Measurements from ENCODE around the gene EMC10.

Gene EMC10

DNA sequence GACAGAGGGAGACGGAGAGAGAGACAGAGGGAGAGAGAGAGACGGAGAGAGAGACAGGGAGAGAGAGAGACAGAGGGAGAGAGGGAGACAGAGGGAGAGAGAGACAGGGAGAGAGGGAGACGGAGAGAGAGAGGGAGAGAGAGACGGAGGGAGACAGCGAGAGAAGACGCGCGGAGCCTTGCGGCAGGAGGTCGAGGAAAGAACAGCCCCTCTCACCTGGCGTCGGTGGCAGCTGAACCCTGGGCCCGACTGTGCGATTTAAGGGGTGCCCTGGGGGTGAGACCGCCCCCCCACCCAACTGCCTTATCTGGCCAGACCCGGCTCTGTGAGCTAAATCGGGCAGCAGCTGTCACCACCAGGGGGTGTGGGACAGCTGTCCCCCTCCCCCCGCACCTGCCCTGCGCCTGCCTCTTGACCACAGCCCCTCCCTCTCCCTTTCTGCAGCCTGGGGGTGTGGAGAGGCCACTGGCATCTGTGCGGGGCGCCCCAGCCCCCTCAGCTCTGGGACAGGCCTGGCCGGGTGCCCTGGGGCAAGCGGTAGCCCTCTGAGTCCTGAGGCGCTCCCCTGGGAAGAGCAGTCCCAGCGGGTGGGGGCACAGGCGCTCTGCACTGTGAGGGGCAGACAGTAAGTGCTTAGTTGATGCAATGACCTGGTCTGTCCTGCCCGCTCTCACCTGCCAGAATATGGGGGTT, 23.9 kb downstream of the EMC10 start:
- DNase-seq = no peak

DNA sequence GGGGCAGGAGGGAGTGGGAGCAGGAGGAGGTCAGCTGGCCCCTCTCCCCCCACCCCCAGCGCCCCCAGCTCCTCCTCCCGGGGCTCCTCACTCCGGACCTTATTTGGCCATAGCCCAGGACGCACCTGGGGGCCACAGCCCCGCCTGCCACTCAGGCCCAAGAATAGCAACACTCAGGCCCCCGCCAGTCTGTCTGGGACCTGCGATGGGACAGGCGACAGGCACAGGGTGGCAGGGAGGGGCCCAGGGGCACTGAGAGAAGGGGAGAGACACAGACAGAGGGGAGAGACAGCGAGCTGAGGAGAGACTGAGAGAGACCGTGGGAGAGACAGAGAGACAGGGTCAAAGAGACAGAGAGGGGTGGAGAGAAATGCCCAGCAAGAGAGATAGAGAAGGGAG, 24.4 kb downstream of the EMC10 start:
- DNase-seq = no peak

DNA sequence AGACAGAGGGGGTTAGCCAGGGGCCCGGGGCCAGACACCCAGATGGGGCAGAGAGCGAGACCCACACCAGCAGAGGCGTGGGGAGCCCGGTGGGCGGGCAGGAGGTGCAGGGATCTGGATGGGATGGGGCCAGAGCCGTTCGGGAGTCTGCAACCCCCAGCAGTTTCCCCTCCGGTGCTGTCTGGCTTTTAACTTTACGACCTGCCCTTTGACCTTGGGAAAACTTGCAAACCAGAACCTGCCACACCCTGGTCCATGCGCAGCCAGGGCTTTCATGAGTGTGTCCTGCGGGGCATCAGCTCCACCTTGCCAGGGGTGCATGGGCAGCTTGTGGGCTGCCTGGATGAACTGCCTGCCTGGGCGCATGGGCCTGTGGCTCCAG, 24.9 kb downstream of the EMC10 start:
- no peak for DNase-seq

DNA sequence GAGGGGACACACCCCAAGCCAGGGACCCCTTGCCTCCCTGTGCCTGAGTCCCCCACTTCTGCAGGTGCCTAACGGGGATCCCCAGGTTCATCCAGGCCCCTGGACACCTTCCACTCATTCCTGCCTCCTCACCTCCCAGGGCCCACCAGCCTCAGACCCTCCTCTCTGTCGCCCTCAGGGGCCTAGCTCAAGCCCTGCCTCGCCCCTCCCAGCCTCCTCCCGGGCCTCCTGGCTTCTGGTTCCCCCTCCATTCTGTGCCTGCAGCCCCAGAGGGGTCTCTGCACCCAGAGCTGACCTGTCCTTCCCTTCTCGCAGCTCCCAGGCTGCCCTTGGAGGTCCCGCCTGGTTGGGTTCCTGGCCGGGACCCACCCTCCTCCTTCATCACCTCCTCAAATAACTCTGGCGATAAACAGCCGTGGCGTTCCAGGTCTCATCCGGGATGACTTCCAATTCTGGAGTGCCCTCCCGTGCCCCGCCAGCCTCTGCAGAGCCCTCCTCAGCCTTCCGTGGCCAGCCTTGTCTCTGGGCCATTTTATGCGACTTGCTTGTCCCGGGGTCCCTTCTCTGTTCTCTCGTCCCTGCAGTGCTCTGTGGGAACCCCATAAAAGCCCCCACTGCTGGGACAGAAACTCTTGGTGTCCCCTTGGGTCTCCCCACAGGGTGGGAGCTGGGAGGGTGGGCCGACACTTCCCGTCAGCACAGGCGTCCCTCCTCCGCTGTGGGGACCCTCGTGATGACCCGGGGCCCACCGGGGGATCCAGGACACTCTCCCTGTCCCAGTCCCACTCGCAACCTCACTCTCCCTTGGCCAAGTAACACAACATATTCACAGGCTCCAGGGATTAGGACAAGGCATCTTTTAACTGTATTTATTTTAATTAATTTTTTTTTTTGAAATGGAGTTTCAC, 25.5 kb downstream of the EMC10 start:
- no peak for DNase-seq

DNA sequence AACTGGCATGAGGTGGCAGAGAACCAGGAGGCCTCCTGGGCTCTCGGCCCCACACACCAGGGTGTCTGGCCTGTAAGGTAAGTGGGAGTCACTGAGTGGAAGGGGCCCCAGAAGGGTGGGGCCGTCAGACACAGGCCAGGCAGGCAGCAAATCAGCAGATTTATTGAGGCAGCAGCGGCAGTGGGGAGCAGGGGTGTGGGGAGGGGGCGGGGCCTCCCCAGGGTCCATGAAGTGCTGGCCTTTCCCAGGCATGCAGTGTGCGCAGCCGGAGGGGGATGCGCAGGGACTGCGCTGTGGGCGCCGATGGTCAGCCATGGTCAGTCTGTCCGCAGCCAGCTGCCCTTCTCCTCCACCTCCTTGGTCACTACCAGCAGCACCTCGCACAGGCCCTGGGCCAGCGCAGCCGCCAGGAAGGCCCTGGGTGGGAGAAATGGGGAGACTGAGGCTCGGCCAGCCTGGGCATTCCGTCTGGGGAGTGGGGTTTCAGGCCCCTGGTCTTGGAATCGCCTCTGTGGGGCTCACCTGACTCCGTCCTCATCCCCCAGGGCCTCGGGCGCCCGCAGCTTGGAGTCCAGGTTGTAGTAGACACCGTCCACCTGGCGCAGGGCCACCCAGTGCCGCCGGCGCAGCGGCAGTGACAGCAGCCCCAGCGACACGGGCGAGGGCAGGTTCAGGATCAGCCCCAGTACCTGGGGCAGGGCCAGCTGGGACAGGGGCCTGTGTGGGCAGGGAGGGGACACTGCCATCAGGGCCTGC, 29.7 kb downstream of the EMC10 start:
- DNase-seq = no peak

DNA sequence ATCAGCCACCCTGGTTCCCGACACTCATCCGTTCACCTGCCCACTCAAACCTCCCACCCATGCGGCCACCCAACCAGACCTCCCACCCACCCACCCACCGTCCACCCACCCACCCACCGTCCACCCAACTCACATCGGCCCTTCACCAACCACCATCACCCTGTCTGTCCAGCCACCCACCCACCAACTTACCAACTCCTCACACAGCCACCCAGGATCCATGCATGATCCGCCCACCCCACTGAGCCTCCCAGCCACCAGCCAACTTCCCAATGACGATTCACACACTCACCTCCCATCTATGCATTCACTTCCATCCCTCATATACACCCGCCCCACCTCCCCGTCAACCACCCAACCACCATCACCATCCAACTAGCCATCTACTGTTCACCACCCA, 30.4 kb downstream of the EMC10 start:
- DNase-seq = no peak

DNA sequence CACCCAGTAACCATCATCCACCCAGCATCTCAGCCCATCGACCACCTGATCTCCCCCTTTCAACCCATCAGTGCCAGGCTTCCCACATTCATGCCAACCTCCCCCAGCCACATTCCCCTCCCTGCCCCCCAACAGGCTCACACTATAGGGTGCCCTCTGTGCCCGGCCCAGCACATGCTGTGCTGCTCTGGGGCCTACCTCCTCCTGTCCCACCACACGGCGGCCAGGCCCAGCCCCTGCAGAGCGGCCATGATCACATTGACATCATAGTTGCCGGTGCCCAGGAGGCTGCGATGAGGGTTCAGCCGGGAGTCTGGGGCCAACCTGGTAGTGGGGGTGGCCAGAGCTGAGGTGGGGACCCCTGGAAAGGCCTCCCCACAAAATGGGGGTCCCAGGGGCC, 31.1 kb downstream of the EMC10 start:
- DNase-seq = no peak

DNA sequence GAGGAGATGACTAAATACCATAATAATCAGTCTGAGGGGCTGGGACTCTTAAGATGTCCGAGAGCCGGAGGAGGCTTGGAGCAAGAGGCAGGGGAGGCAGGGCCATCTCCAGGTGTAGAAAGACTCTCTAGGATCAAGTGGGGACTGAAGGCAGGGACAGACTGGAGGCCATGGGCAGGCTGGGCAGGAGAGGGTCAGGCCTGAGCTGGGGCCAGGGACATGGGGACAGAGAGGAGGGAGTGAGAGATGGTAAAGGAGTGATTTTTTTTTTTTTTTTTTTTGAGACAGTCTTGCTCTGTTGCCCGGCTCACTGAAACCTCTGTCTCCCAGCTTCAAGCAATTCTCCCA, 32.5 kb downstream of the EMC10 start:
- DNase-seq = no peak

DNA sequence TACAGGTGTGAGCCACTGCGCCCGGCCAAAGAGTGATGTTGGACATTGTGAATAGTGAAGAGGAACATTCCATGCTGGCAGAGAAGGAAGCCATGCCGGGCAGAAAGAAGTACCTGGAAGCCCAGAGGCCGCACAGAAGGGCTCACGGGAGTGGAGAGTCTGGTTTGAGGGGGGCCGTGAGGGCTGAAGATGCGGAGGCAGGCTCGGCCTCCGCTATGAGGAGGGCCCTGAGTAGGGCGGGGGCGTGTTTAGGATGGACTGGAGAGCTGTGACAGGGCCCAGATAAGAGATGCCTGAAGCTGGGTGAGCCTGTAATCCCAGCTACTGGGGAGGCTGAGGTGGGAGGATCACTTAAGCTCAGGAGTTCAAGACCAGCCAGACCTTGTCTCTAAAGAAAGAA, 33.1 kb downstream of the EMC10 start:
- DNase-seq = no peak

DNA sequence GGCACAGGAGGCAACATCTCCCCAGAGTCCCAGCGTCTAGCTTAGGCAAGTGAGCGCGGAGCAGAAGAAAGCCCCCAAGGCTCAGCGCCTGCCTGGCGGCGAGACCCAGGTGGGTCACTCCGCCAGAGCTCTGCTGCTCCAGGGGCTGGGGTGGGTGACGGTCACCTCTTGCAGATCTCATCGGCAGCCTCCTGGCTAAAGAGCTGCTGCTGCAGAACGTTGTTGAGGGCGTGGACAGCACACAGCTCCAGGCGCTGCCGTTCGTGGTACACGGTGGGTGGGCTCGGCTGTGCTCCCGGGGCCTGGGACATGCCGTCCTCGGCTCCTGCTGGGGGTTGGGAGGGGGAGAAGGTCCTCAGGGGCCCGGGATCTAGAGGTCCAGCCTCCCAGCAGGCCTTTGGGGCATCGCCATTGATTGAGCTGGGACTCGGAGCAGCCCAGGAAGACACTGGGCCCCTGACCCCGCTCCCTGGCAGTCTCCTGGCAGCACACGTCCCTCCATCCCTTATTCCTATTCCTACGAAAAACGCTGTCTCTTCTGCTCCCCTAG, 33.9 kb downstream of the EMC10 start:
- no peak for DNase-seq

DNA sequence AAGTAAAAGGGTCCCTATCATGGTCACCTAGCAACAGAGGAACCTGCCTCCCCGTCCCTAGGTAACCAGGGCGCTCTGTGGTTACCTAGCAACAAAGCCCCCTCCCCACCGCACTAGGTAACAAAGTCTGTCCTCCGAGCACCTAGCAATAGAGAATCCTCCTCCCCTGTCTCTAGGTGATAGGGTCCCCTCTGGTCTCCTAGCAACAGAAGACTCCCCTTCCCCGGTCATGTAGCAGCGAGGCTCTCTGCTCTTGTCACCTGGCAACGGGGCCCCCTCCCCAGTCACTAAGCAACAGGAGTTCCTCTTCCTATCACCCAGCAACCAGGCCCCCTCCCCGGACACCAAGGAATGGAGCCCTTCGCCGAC, 34.4 kb downstream of the EMC10 start:
- DNase-seq = no peak

DNA sequence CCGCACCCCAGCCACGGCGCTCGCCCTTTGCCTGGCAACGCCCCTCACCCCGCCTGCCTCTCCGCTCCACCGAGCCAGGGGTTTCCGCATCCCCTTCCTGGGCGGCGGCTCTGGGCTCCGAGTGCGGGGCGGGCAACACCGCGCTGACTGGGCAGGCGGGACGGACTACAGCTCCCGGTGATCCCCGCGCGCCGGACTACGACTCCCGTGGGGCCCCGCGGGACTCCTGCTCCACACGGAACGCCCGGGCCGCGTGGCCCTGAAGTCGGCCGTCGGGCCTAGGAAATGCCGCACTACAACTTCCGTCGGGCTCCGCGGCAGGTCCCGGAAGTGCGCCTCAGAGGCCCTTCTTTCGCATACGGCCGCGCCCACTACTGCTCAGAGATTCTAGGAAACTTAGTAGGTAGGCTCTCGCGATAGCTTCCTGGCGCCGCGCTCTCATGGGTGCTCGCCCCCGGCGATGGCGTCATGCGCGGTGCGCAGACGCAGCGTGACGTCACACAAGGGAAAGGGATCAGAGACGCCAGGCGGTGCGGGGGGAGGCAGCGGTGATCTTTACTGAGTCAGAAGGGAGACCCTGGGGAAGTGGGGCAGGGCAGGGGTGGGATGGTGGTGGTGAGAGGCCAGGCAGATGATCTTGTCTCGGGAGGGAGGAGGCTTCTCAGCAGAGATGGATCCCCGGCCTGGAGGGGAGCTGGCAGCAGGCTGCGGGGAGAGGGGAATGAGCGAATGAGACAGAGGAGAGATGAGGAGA, 34.9 kb downstream of the EMC10 start, which contains the start of gene JOSD2:
TSS of gene JOSD2 (minus strand) at position 123 of the 754 bp plus-strand sequence. CDS start 760 bp downstream, outside the sequence.
- DNase-seq = peak; percentile 94 to 95

DNA sequence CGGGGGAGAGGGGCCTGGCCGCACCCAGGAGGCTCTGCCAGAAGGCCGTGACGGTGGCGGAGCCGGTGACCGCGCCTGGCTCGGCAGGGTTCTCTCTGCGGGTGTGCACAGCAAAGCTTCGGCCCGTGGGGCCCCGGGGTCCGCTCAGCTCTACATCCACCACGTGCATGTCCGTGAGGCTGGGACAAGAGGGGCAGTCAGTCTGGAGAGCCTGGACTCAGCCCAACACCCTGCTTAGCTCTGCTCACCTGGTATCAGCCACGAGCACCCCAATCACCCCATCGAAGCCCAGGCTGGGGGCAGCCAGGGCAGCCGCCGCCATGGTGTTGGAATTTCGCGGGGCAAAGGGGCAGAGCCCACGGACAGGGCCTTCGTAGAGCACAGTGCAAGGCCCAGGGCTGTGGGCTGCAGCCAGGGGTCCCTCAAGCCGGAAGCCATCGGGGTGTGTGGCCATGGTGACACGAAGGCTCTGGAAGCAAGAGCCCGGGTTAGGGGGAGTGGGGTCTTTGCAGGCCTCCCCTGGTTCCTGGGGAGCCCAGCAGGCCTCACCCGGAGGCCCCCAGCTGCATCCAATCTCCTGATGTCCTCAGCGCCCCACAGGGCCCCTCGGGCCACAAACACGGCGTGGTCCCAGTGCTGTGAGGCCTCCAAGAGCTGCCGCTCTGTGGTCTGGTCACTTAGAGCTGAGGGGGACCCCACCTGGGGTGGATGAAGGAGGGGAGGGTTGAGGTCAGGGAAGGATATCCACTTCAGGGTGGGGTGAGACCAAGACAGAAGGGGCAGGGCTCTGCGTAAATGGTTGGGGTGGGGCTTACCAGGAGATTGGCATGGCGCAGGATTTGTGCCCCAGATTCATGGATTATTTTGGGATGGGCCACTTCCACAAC, 36.0 kb downstream of the EMC10 start:
- no peak for DNase-seq

DNA sequence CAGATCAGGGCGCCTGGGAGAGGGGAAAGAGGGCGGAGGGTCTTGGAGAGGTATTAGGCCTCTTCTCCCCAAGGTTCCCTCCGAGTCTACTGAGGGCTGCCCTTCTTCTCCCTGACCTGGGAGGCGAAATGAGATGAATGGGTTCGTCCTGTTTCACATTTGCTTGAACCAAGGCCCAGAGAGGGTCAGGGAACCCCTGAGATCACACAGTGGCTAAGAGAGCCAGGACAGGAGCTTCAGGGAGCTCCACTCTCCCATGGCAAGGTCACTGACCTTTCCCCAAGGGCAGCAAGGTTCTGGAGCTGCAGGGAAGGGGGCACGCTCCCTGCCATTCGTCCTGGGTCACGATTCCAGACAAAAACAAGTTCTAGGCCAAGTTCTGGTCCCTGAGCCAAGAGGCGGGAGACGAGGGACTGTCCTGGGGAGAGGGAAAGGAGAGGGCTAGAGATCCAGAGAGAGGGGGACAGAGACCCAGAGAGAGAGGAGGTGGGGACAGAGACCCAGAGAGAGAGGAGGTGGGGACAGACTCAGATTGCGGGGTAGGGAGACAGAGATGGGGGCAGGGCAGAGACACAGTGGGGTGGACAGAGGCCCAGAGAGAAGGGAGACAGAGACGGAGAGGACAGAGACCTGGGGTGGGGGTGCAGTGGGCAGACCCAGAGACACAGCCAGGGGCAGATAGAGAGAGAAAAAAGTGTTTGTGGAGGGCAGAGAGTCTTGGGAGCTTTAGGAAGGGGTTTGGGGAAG, 36.9 kb downstream of the EMC10 start:
- no peak for DNase-seq

DNA sequence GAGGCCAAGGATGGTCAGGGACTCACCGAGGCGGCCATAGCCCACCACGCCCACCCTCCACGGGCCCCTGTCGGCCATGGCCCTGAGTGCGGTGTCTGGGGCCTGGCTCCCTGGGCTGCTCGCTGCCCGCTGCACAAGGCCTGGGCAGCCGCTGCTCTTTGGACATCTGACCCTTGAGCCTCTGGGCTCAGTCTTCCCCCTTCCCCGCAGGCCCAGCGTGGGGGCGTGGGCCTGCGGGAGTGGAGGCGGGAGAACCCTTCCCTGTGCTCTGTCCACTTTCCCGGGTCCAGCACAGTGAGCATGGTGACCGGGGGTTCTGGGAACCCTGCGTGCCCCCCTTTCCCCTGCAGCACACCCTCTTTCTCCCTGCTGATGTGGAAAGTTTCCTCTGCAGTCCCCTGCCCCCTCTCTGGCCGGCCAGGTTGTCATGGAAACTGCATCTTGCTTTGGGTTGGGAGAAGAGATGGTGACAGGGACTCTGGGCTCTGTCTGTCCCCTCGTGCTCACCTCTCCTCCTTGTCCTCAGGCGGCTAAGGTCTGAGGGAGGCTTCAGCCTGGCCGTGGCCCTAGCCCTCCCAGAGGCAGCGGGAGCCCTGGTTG, 37.5 kb downstream of the EMC10 start, which contains the start of gene ASPDH:
TSS of gene ASPDH (minus strand) at position 168 of the 600 bp plus-strand sequence. CDS start at position 78, 90 bp downstream.
- DNase-seq = no peak

DNA sequence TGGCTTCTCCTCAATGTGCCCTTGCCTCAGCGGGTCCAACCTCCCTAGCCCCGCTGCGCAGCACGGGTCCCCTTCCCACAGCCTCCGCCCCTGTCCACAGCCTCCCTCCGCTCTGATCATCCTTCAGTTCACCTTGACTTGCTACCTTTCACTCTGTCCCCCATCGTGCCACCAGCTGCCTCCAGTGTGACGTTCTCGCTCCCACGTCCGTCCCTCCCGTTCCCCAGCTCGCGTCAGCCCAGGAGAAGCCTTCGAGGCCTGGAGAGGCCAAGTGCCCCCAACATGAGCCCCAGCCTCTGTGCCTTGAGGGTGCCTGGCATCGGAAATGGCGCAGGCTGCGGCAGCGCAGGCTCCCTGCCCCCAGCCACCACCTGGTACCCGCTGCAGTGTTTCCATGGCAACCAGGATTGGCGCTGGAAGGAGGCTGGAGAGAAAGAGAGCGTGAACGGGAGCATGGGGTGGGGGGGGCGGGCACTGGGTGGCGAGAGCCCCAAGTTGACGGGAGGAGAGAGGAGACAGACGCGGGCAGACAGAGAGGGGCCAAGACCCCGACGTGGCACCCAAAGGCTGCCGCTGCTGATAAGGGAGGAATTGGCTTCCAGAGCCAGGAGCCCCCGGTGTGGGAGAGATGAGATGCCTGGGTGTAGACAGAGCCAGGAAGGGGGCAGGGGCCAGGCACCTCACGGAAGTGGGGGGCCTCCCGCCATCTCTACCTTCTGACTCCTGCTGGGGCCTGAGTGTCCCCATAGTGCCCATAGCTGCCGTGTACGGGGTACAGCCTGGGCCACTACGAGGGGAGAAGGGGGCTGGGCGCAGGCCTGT, 38.2 kb downstream of the EMC10 start:
- no peak for DNase-seq

DNA sequence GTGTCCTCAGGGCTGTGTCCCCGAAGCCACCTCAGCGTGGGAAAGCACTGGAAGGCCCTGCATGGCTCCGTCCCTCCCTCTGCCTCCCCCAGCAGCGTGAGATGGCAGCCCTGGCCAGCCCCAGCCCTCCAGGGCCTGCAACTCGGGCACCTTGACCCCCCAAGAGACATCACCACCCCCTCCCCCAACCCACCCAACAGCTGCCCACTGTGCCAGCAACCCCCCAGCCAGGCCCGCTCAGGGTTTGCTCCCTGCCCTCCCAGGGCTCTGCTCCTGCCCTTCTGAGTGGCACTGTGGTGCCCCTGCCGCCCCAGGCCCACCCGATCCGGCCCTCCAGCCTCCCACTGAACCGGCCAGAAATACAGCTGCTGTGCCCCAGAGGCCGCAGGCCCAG, 38.9 kb downstream of the EMC10 start:
- no peak for DNase-seq

DNA sequence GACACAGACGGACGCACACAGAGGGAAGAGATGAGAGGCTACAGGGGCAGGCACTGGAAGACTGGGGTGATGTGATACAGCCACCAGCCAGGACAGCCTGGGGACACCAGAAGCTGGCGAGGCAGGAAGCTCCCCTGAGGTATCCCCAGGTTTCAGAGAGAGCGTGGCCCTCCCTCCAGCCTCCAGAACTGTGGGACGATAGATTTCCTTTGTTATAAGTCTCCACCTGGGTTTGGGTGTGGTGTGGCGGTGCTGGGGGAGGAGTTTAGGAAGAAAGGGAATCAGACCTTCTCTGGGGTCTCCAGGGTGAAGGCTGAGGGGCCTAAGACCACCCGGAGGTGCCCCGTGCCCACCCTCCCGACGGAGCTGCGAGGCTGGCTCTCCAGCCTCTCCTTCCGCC, 40.1 kb downstream of the EMC10 start:
- no peak for DNase-seq

DNA sequence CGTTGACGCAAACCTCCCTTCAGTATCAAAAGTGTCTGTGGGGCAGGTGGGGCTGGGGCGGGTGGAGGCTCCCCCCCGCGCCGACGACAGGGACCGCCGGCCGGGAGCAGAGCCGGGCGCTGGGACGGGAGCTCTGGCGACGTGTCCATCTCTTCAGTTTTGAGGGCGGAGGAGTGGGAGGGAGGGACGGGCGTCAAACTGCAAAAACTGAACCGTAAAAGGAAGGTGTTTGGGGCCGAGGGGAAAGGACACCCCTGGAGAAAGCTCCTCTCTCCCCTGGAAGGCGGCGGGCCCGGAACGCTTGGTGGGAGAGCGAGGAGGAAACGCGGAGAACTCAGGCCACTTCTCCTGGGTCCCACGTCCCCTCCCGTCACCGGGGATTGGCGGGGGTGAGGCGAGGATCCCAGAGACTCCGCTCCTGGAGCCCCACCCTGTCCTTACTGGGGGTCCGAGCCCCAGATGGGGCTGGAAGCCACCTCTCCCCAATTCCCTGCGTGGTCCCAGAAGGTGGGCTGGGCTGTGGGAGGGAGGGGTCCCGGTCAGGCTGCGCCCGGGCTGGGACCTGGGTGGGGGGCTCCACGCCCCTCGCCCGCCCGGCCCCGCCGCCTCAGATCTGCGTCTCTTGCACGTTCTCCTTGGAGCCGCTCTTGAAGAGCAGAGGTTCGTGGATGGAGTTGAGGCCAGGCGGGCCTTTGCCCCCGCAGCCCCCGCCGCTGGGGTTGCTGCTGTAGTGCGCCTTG, 40.8 kb downstream of the EMC10 start:
- DNase-seq = no peak
